Measurements from ENCODE around the gene MACROH2A1.

The MACROH2A1 gene

GRCh38 chr5:135353952-135354721, 44.9 kb downstream of the MACROH2A1 start:
- Histone ChIP-seq H2AFZ (ENCODE audit: low read depth, low read length) (no peak overlapping the region), H3K79me2 (ENCODE audit: insufficient read depth, low read length) (peaks cover 78% of the 10 kb centered on the region), H3K9ac (ENCODE audit: low read depth, low read length) (no peak overlapping the region), H3K27ac (ENCODE audit: low read length) (peak overlapping the region; percentile 19; the same call in 1 of the 2 replicates), H3K9me3 (ENCODE audit: insufficient read depth, low read length, severe bottlenecking) (no peaks in the 10 kb centered on the region), H3K36me3 (ENCODE audit: insufficient read depth, low read length) (peaks cover 99% of the 10 kb centered on the region), H3K27me3 (ENCODE audit: insufficient read depth, low read length, poor library complexity) (no peaks in the 10 kb centered on the region), H3K4me2 (ENCODE audit: insufficient read depth, low read length) (no peak overlapping the region), H4K20me1 (ENCODE audit: insufficient read depth, low read length) (peaks cover 72% of the 10 kb centered on the region), H3K4me1 (ENCODE audit: insufficient read depth, low read length) (no peaks in the 10 kb centered on the region), H3K4me3 (ENCODE audit: low read depth in 1 of 2, low read length in 2 of 2) (no peak overlapping the region)
- TF ChIP-seq CTCF (IDR thresholded peaks at IDR 0.05; ENCODE audit: borderline replicate concordance, extremely low read depth, low read length, poor library complexity, severe bottlenecking) (no peak), EZH2 (IDR thresholded peaks at IDR 0.05; ENCODE audit: borderline replicate concordance, low read depth, low read length, severe bottlenecking) (no peak)
- ATAC-seq (ENCODE audit: insufficient read depth, low read depth): no peak
- no peak for DNase-seq

DNA sequence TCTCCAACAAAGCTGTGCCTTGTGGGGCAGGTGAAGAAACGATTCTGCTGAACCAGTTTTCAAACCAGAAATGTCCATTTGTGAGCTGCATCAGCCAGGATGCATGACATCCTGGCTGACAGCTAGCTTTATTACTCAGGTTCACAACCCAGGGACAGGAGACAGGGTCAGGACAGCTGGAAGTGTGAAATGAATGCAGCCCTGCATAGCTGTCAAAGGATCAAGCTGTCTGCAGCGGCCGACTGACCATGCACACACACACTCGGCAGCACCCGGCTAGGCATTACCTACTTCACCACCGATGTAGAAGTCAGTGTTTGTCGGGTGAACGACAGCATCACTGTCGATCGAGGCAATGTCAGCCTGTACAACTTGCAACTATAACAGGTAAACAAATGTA, 48.5 kb downstream of the MACROH2A1 start:
- H3K4me1 ChIP-seq (ENCODE audit: insufficient read depth, low read length): no peaks in the 10 kb centered on the region
- no peak overlapping the region for H3K9ac ChIP-seq (ENCODE audit: low read depth, low read length)

DNA sequence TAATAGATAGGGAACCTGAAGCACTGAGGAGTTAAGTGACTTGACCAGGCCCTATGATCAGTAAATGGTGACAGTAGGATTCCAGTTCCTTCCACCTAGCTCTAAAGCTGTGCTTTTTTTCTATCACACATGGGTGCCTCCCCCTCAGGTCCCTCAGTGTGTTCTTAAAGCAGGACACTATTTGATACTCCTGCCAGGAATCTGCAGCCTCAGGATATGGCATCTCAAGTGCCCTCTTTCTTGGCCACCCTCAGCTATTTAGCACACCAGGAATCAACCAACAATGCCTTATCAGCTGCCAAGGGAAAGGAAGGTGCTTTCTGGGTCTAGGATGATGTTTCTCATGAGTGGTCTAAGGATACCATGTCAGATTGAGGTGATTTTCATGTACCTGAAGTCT, 49.1 kb downstream of the MACROH2A1 start:
- Histone ChIP-seq H3K79me2 (ENCODE audit: insufficient read depth, low read length) (peaks cover 48% of the 10 kb centered on the region), H3K9ac (ENCODE audit: low read depth, low read length) (no peak overlapping the region), H3K4me3 (ENCODE audit: low read depth in 1 of 2, low read length in 2 of 2) (no peak overlapping the region), H2AFZ (ENCODE audit: low read depth, low read length) (no peak overlapping the region), H3K27ac (ENCODE audit: low read length) (no peak overlapping the region), H3K27me3 (ENCODE audit: insufficient read depth, low read length, poor library complexity) (no peaks in the 10 kb centered on the region), H3K4me1 (ENCODE audit: insufficient read depth, low read length) (no peaks in the 10 kb centered on the region), H3K36me3 (ENCODE audit: insufficient read depth, low read length) (peaks cover 98% of the 10 kb centered on the region), H4K20me1 (ENCODE audit: insufficient read depth, low read length) (peaks cover 54% of the 10 kb centered on the region), H3K9me3 (ENCODE audit: insufficient read depth, low read length, severe bottlenecking) (no peaks in the 10 kb centered on the region), H3K4me2 (ENCODE audit: insufficient read depth, low read length) (no peak overlapping the region)
- ATAC-seq (ENCODE audit: insufficient read depth, low read depth) (no peak), DNase-seq (no peak)
- TF ChIP-seq CTCF (IDR thresholded peaks at IDR 0.05; ENCODE audit: borderline replicate concordance, extremely low read depth, low read length, poor library complexity, severe bottlenecking): no peak
- TF ChIP-seq EZH2 (IDR thresholded peaks at IDR 0.05; ENCODE audit: borderline replicate concordance, low read depth, low read length, severe bottlenecking): no peak

More for the DNA sequence above, 48.5 kb downstream of the MACROH2A1 start:
- TF ChIP-seq EZH2 (IDR thresholded peaks at IDR 0.05; ENCODE audit: borderline replicate concordance, low read depth, low read length, severe bottlenecking) (no peak), CTCF (IDR thresholded peaks at IDR 0.05; ENCODE audit: borderline replicate concordance, extremely low read depth, low read length, poor library complexity, severe bottlenecking) (no peak)
- Histone ChIP-seq H4K20me1 (ENCODE audit: insufficient read depth, low read length) (peaks cover 54% of the 10 kb centered on the region), H3K27ac (ENCODE audit: low read length) (0 out of 2 replicates have a peak overlapping the region, but pooled peaks have one; percentile 8), H3K4me2 (ENCODE audit: insufficient read depth, low read length) (no peak overlapping the region), H3K9me3 (ENCODE audit: insufficient read depth, low read length, severe bottlenecking) (no peaks in the 10 kb centered on the region), H3K27me3 (ENCODE audit: insufficient read depth, low read length, poor library complexity) (no peaks in the 10 kb centered on the region), H3K4me3 (ENCODE audit: low read depth in 1 of 2, low read length in 2 of 2) (no peak overlapping the region), H2AFZ (ENCODE audit: low read depth, low read length) (no peak overlapping the region), H3K36me3 (ENCODE audit: insufficient read depth, low read length) (peaks cover 98% of the 10 kb centered on the region), H3K79me2 (ENCODE audit: insufficient read depth, low read length) (peaks cover 53% of the 10 kb centered on the region)
- DNase-seq (no peak), ATAC-seq (ENCODE audit: insufficient read depth, low read depth) (no peak)

Data from DND-41 (cell line).